DND-41 (cell line): ENCODE results near the gene TSPAN11.

Source experiments
- CTCF ChIP-seq: IDR thresholded peaks from 2 replicates; pipeline ENCODE4 v1.5.1; 2012; ENCODE audit warnings: borderline replicate concordance, low read length, moderate library complexity, mild to moderate bottlenecking; ENCODE audit not compliant: poor library complexity, severe bottlenecking; ENCODE audit errors: extremely low read depth
- EZH2 ChIP-seq: IDR thresholded peaks from 3 replicates; pipeline ENCODE4 v1.6.1; 2012; ENCODE audit warnings: borderline replicate concordance, low read depth, mild to moderate bottlenecking, moderate library complexity, low read length, inconsistent platforms; ENCODE audit not compliant: severe bottlenecking

- TF ChIP-seq EZH2 = no peak
- TF ChIP-seq CTCF = no peak
Measured at GRCh38 chr12:30972035-30972434, 45.5 kb downstream of the TSPAN11 start.
